Astrocyte of the cerebellum (primary cell): ENCODE data around the gene MTHFD1.

Experiments
- DNase-seq: peaks from one replicate; pipeline ENCODE4 v3.0.0-alpha.2; 2011; ENCODE audit warnings: low read depth
- H3K4me3 ChIP-seq: 2 replicates; pipeline ENCODE4 v1.5.1; 2011; ENCODE audit warnings: mild to moderate bottlenecking, low read depth, low read length, moderate library complexity
- CTCF ChIP-seq: IDR thresholded peaks from 2 replicates; pipeline ENCODE4 v1.5.1; 2012; ENCODE audit warnings: low read length, low read depth, moderate library complexity, mild to moderate bottlenecking; ENCODE audit errors: missing control alignments
- in situ Hi-C: cut with HindIII; loops from 2 replicates; pipeline ENCODE4 v1.10.0; 2017; ENCODE audit warnings: low sequenced_read_pairs

The MTHFD1 gene

GRCh38 chr14:64394423-64394822, 6.3 kb downstream of the MTHFD1 start:
- in situ Hi-C loops = no loop called here
- no peak for TF ChIP-seq CTCF
- H3K4me3 ChIP-seq = no peak overlapping the region
- DNase-seq = no peak

- in situ Hi-C loops = no loop called here
- no peak for DNase-seq
- TF ChIP-seq CTCF = no peak
- H3K4me3 ChIP-seq = no peak overlapping the region
These were observed 7.0 kb downstream of the MTHFD1 start for GRCh38 chr14:64394977-64395633.

GRCh38 chr14:64400829-64401459, 12.8 kb downstream of the MTHFD1 start:
- DNase-seq = no peak
- H3K4me3 ChIP-seq = no peak overlapping the region
- in situ Hi-C loops = no loop called here
- no peak for TF ChIP-seq CTCF

- DNase-seq = no peak
- no peak for TF ChIP-seq CTCF
- in situ Hi-C loops = no loop called here
- no peak overlapping the region for H3K4me3 ChIP-seq
These were observed 13.8 kb downstream of the MTHFD1 start for GRCh38 chr14:64401949-64402348.

- H3K4me3 ChIP-seq = no peak overlapping the region
- TF ChIP-seq CTCF = no peak
- in situ Hi-C loops = no loop called here
- DNase-seq = no peak
These were observed 17.1 kb downstream of the MTHFD1 start for GRCh38 chr14:64405295-64405694.

- H3K4me3 ChIP-seq = no peak overlapping the region
- DNase-seq = no peak
- in situ Hi-C loops = no loop called here
- no peak for TF ChIP-seq CTCF
These were observed 19.2 kb downstream of the MTHFD1 start for GRCh38 chr14:64407329-64407728.
